ENCODE results near the gene GPR15.

The GPR15 gene

DNA sequence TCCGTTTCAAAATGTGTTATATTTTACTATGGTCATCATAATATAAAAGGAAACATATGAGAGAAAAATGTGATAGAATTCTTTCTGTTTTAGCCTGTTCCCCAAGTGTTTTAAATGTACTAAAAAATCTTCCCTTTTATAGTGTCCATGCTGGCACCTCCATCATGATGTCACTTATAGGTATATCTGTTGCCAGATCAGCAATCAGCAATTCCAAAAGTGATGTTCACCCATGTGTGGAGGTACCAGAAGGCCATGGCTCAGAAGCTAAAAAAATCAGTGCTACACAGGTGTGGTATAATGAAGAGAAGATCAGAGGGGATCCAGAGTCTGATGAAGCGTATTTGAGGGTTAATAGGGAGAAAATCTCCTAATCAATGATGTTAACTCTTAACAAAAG lies 1.1 kb upstream of the GPR15 start:
- no peak for DNase-seq (ENCODE audit: low spot score)

GRCh38 chr3:98532275-98532637 lies 478 bp downstream of the GPR15 start:
- no peak for DNase-seq (ENCODE audit: low spot score)

DNA sequence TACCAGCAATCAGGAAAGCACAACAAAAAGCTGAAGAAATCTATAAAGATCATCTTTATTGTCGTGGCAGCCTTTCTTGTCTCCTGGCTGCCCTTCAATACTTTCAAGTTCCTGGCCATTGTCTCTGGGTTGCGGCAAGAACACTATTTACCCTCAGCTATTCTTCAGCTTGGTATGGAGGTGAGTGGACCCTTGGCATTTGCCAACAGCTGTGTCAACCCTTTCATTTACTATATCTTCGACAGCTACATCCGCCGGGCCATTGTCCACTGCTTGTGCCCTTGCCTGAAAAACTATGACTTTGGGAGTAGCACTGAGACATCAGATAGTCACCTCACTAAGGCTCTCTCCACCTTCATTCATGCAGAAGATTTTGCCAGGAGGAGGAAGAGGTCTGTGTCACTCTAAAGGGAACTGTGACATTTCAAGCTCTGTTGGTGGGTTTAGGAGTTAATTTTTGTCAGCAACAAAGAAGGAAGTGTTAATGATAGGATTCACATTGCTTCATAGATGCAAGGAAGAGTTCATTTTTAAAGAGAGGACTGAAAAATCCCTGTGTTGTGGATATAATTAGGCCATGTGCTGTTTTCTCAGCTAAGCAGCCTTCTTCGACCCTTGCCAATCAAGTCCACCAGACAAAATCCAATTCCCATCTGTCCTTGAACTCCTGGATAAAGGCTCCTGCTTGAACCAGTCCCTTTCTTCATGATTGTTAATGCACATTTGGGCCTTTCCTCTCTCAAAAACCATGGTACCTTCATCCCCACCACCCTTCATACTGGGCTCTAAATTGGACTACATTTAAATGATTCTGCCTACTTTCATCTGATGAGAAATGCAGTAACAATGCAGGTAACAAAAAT lies 1.2 kb downstream of the GPR15 start:
- DNase-seq (ENCODE audit: low spot score), result no peak

- DNase-seq (ENCODE audit: low spot score), result no peak
Measured at GRCh38 chr3:98534168-98534567, 2.4 kb downstream of the GPR15 start.

DNA sequence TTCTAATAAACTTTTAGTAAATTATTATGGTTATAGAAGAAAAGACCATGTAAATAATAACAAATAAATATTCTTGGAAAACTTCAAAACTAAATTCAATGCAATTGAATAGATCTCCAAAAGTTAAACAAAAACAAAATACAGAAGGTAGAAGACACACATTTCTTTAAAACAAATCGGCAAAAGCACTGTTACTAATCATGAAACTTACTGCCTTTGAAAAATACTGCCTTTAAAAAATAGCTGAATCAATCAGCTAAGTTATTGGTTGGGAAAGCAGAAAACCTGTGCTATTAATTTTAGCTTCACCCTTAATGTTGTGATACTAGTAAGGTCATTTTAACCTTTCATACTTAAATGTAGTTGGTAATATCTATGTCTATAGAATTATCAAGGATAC lies 3.0 kb downstream of the GPR15 start:
- no peak for DNase-seq (ENCODE audit: low spot score)

- no peak for DNase-seq (ENCODE audit: low spot score)
Measured at GRCh38 chr3:98536456-98537017, 4.8 kb downstream of the GPR15 start.

DNA sequence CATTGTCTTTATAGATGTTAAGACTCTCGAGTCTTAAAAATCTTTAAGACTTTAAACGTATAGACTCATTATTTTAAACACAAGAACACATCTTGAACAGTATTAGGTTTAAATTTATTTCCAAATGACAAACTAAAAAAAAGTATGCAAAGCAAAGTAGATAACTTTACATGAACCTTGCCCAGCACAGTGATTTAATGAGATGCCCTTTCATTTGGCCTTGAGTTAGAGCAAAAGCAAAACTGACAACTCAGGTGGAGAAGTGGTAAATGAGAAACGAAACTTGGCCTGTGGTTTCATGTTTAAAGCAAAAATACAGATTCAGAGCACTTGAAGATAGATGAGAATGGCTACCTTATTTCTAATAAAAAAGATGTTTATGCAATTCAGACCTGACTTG lies 8.6 kb downstream of the GPR15 start:
- no peak for DNase-seq (ENCODE audit: low spot score)

DNA sequence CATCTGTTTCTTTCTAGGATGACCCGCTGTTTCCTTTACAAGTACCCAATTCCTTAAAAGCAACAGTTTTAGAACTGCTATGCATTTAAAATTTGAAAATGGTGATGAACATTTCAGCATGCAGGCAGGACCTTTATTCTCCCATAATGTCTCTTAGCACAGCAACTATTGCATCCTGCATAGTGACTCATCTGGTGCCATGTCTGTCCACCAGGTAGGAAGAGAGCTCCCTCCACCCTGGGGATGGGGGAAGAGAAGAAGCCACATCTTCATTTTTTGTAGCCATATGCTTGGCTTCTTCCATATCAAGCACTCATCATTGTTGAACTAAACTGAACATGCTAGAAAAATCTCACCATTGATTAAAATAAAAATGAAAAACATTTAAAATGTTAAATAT lies 9.9 kb downstream of the GPR15 start:
- no peak for DNase-seq (ENCODE audit: low spot score)

GRCh38 chr3:98542623-98543022 lies 10.8 kb downstream of the GPR15 start:
- DNase-seq (ENCODE audit: low spot score), result no peak

- DNase-seq (ENCODE audit: low spot score), result no peak
Measured at GRCh38 chr3:98545940-98546339, 14.2 kb downstream of the GPR15 start.

DNA sequence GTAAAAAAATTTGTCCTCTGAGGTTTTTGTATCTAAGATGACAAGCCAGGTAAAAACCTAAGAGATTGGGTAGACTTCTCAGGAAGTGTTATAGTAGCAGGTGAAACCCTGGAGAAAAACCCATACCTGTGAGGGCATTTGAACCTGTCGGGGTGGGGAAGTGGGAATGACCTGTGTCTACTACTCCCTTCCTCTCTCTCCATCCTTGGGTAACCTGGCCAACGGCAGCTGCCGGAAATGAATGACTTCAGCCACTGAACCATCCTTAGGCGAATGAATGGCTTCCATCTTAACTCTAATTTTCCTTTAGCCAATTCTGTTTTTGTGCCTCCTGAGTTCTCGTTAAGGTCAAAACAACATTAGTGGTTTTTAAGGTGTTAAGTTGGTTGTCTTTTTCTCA lies 16.8 kb downstream of the GPR15 start:
- no peak for DNase-seq (ENCODE audit: low spot score)

DNA sequence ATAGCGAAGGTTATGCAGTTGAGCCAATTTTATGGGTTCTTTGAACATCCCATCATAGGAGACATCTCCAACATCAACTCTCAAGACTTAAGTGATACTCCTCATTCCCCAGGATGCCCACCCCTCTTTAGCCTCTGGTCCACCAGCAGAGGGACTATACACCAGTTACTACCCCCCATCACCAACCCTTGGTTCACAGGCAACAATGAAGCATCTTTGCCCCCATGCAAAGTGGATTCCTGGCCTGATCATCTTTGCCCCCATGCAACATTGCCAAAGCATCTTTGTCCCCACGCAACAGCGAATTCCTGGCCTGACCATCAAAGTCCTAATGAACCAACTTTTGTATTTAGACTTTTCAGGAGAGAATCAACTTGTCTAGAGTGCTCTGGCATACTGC lies 19.1 kb downstream of the GPR15 start:
- DNase-seq (ENCODE audit: low spot score), result no peak

DNA sequence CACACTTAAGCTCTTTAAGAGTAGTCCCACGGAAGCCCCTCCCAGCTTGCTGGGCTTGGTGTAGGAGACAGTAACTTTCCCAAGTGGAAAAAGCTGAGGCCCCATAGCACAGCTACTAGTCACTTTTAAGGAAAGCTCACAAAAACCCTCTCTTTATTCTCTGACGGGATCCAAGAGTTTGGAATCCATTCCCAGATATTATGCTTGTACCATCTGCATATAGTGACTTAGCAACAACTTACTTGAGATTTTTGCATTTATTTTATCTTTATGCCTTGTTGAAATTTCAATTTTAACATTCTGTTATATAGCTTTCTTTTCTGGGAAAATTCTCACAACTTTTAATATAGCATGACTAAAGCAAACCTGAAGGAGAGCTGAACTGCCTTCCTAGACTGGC lies 19.5 kb downstream of the GPR15 start:
- no peak for DNase-seq (ENCODE audit: low spot score)

- no peak for DNase-seq (ENCODE audit: low spot score)
Measured at GRCh38 chr3:98551754-98552153, 20.0 kb downstream of the GPR15 start.

DNA sequence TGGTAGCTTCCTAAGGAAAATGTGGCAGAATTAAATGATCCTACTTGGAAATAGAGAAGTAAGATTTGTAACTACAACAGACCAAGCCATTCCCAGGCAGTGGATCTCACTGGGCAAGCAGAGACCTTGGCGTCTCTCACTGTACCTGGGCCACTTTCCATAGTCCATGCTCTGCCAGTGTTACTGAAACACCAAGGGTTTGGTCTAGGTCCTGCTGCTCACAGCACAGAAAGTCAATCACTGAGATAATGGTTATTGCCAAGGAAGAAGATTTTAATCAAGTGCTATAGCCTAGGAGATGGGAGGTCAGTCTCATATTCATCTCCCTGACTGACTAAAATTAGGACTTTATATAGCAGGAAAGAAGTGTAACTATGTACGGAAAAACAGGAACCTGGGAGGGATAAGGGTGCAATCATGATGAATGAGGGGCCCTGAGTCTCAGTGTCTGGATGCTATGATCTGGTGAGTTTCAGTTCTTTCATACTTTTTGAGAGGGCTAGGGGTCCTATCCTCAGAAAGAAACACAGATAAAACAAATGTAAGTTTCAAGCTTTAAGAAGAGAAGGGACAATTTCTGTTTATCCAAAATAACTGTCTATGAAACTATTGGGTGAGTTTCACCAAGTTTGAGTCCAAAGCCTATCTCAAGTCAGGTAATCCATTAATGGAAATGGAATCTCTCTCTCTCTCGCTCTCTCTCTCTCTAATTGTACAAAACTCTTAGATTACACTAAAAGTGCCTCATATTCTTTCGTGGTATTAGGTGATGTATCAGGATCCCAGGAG lies 20.6 kb downstream of the GPR15 start:
- no peak for DNase-seq (ENCODE audit: low spot score)

DNA sequence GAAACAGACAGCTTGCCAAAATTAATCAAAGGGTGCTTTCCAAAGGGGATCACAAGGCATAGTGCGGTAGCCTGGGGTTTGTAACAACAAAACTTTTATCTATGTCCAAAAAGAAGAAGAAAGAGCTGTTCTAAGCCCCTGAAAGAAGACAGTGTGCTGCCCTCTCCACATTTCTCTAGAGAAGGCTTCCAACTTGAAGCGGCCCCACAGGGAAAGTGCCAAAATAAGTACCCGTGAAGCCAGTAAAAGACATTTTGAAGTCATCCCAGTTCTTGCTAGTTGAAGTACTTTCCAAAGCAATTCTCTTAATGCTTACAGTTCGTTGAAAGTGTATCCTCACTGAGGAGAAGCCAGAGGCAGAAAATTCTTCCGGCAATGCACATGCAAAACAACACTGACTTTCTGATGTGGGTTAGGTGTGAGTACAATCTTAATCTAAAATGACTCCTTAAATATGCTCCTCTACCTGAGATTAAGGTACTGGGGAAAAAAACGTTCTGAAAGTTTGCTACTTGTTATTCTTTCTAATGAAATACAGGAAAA lies 21.3 kb downstream of the GPR15 start:
- DNase-seq (ENCODE audit: low spot score), result no peak

- no peak for DNase-seq (ENCODE audit: low spot score)
Measured at GRCh38 chr3:98553753-98554152, 22.0 kb downstream of the GPR15 start.

- DNase-seq (ENCODE audit: low spot score), result no peak
Measured at GRCh38 chr3:98554580-98554979, 22.8 kb downstream of the GPR15 start.

- DNase-seq (ENCODE audit: low spot score), result no peak
Measured at GRCh38 chr3:98555025-98555379, 23.2 kb downstream of the GPR15 start.

- no peak for DNase-seq (ENCODE audit: low spot score)
Measured at GRCh38 chr3:98556164-98557130, 24.7 kb downstream of the GPR15 start.

- DNase-seq (ENCODE audit: low spot score), result no peak
Measured at GRCh38 chr3:98557324-98558010, 25.7 kb downstream of the GPR15 start.

All from kidney capillary endothelial cell (primary cell).